Measurements from ENCODE around the gene FGF8. TPM values are rescaled to one million over a fixed set of nuclear protein-coding genes. Genes with fewer than 3 reads are reported as not detected.

The FGF8 gene
- total and polyA plus RNA-seq, 2 of the 13 experiments (the other 11 are each of a cell fraction or from before 2014, with no cell fraction given): not detected

DNA sequence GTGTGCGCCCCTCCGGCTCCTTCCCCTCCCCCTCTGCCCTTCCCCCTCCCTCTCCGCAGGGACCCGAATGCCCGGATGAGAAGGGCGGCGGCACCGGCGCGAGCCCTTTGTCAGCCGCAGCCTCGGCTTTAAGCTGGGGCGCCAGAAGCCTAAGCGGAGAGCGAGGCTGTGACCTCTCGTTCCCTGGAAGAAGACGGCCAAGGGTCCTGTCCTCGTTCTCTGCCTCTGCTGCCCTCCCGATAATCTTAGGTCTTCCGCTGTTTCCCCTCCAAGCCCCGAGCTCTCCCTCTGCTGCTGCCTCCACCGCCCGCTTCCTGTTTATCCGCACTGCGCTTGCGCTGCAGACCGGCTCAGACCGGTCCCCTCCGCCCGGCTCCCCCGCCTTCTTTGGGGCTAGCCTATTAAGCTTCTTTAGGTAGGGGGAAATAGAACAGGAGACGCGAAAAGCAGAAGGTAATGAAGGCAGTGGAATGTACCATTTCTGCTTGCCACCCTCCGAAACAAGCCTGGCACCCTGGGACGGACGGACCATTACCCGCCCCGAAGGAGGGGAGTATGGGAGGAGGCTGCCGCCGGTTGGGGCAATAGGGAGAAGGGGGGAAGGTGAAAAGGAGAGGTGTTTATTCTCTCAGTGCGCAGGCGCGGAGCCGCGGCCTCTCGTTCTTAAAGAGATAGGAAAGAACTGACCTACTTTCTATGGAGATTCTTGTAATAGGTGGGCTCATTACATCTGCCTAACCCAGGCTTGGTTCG is 42.4 kb upstream of the FGF8 start, which contains the start of gene OGA (continued):
- TF ChIP-seq, protein P1, sequence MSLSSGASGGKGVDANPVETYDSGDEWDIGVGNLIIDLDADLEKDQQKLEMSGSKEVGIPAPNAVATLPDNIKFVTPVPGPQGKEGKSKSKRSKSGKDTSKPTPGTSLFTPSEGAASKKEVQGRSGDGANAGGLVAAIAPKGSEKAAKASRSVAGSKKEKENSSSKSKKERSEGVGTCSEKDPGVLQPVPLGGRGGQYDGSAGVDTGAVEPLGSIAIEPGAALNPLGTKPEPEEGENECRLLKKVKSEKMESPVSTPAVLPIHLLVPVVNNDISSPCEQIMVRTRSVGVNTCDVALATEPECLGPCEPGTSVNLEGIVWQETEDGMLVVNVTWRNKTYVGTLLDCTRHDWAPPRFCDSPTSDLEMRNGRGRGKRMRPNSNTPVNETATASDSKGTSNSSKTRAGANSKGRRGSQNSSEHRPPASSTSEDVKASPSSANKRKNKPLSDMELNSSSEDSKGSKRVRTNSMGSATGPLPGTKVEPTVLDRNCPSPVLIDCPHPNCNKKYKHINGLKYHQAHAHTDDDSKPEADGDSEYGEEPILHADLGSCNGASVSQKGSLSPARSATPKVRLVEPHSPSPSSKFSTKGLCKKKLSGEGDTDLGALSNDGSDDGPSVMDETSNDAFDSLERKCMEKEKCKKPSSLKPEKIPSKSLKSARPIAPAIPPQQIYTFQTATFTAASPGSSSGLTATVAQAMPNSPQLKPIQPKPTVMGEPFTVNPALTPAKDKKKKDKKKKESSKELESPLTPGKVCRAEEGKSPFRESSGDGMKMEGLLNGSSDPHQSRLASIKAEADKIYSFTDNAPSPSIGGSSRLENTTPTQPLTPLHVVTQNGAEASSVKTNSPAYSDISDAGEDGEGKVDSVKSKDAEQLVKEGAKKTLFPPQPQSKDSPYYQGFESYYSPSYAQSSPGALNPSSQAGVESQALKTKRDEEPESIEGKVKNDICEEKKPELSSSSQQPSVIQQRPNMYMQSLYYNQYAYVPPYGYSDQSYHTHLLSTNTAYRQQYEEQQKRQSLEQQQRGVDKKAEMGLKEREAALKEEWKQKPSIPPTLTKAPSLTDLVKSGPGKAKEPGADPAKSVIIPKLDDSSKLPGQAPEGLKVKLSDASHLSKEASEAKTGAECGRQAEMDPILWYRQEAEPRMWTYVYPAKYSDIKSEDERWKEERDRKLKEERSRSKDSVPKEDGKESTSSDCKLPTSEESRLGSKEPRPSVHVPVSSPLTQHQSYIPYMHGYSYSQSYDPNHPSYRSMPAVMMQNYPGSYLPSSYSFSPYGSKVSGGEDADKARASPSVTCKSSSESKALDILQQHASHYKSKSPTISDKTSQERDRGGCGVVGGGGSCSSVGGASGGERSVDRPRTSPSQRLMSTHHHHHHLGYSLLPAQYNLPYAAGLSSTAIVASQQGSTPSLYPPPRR (CRISPR knock-in tag; IDR thresholded peaks at IDR 0.05; ENCODE audit: borderline replicate concordance): no peak
- TF ChIP-seq, protein P2, sequence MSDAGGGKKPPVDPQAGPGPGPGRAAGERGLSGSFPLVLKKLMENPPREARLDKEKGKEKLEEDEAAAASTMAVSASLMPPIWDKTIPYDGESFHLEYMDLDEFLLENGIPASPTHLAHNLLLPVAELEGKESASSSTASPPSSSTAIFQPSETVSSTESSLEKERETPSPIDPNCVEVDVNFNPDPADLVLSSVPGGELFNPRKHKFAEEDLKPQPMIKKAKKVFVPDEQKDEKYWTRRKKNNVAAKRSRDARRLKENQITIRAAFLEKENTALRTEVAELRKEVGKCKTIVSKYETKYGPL (CRISPR knock-in tag; IDR thresholded peaks at IDR 0.05): no peak
- 0 out of 2 replicates have a peak, but pooled peaks have one; percentile 23 for TF ChIP-seq ZNF556 (CRISPR knock-in tag; IDR thresholded peaks at IDR 0.05; ENCODE audit: borderline replicate concordance)
- peak; percentile 63 for TF ChIP-seq FOXA3 (CRISPR knock-in tag; IDR thresholded peaks at IDR 0.05)
- TF ChIP-seq, protein P3, sequence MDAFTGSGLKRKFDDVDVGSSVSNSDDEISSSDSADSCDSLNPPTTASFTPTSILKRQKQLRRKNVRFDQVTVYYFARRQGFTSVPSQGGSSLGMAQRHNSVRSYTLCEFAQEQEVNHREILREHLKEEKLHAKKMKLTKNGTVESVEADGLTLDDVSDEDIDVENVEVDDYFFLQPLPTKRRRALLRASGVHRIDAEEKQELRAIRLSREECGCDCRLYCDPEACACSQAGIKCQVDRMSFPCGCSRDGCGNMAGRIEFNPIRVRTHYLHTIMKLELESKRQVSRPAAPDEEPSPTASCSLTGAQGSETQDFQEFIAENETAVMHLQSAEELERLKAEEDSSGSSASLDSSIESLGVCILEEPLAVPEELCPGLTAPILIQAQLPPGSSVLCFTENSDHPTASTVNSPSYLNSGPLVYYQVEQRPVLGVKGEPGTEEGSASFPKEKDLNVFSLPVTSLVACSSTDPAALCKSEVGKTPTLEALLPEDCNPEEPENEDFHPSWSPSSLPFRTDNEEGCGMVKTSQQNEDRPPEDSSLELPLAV (CRISPR knock-in tag; conservative IDR thresholded peaks at IDR 0.05; ENCODE audit: low read depth): no peak
- TF ChIP-seq ZNF589 (CRISPR knock-in tag; conservative IDR thresholded peaks at IDR 0.05): no peak
- no peak for TF ChIP-seq ATAD3A (CRISPR knock-in tag; IDR thresholded peaks at IDR 0.05)
- TF ChIP-seq MTA3 (CRISPR knock-in tag; IDR thresholded peaks at IDR 0.05): no peak
- TF ChIP-seq SKIL (CRISPR knock-in tag; IDR thresholded peaks at IDR 0.05; ENCODE audit: borderline replicate concordance): no peak
- peak; percentile 17; the same call in 1 of the 2 replicates for TF ChIP-seq PITX1 (CRISPR knock-in tag; IDR thresholded peaks at IDR 0.05)
- TF ChIP-seq JUND (CRISPR knock-in tag; IDR thresholded peaks at IDR 0.05): no peak
- TF ChIP-seq, protein P4, sequence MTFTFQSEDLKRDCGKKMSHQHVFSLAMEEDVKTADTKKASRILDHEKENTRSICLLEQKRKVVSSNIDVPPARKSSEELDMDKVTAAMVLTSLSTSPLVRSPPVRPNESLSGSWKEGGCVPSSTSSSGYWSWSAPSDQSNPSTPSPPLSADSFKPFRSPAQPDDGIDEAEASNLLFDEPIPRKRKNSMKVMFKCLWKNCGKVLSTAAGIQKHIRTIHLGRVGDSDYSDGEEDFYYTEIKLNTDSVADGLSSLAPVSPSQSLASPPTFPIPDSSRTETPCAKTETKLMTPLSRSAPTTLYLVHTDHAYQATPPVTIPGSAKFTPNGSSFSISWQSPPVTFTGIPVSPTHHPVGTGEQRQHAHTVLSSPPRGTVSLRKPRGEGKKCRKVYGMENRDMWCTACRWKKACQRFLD (CRISPR knock-in tag; IDR thresholded peaks at IDR 0.05; ENCODE audit: borderline replicate concordance): no peak
- TF ChIP-seq, protein P5, sequence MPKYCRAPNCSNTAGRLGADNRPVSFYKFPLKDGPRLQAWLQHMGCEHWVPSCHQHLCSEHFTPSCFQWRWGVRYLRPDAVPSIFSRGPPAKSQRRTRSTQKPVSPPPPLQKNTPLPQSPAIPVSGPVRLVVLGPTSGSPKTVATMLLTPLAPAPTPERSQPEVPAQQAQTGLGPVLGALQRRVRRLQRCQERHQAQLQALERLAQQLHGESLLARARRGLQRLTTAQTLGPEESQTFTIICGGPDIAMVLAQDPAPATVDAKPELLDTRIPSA (CRISPR knock-in tag; IDR thresholded peaks at IDR 0.05; ENCODE audit: borderline replicate concordance): no peak
- peak; percentile 58; the same call in 1 of the 2 replicates for TF ChIP-seq ETV5 (CRISPR knock-in tag; IDR thresholded peaks at IDR 0.05; ENCODE audit: borderline replicate concordance)
- TF ChIP-seq SIX1 (CRISPR knock-in tag; IDR thresholded peaks at IDR 0.05; ENCODE audit: borderline replicate concordance): no peak
